BLaER1 treated with 17β-estradiol and CSF1 and Interleukin-3, amounts not matched to agents 10 nM and 100 nM (cell line): ENCODE data around the gene UBE2E2.
A peak's percentile ranks its signal among the peaks of the same experiment; 100 is the strongest.
"Not testable (repeated sequence)": the region's sequence is repeated elsewhere in the genome, so short reads cannot be mapped to it uniquely, and the experiment has no call there.

Source experiments
- H3K27ac ChIP-seq, 11 experiments: shearing (Covaris generic); formaldehyde crosslinking; 2 replicates each; pipeline ENCODE4 v1.8.1; 2022
- H3K27me3 ChIP-seq, 11 experiments: shearing (Covaris generic); formaldehyde crosslinking; 2 replicates each; pipeline ENCODE4 v1.8.1; 2022
- H3K36me3 ChIP-seq, 11 experiments: shearing (Covaris generic); formaldehyde crosslinking; 2 replicates each; pipeline ENCODE4 v1.8.1; 2022
- H3K4me1 ChIP-seq, 10 experiments: shearing (Covaris generic); formaldehyde crosslinking; 2 replicates each; pipeline ENCODE4 v1.8.1; 2022
- H3K4me2 ChIP-seq, 11 experiments: shearing (Covaris generic); formaldehyde crosslinking; 2 replicates each; pipeline ENCODE4 v1.8.1; 2022
- H3K4me3 ChIP-seq, 10 experiments: shearing (Covaris generic); formaldehyde crosslinking; 2 replicates each; pipeline ENCODE4 v1.8.1; 2022
- H3K9ac ChIP-seq, 11 experiments: shearing (Covaris generic); formaldehyde crosslinking; 2 replicates each; pipeline ENCODE4 v1.8.1; 2022
- H3K9me3 ChIP-seq, 11 experiments: shearing (Covaris generic); formaldehyde crosslinking; replicated peaks in 1 of 11; 2 replicates each; pipeline ENCODE4 v1.8.1; 2022
- H4K20me1 ChIP-seq, 11 experiments: shearing (Covaris generic); formaldehyde crosslinking; 2 replicates each; pipeline ENCODE4 v1.8.1; 2022
- Cebpa-rat ChIP-seq, 11 experiments: shearing (Covaris generic); IDR thresholded peaks; 2 replicates each; pipeline ENCODE4 v1.8.1; 2022

UBE2E2 gene

DNA sequence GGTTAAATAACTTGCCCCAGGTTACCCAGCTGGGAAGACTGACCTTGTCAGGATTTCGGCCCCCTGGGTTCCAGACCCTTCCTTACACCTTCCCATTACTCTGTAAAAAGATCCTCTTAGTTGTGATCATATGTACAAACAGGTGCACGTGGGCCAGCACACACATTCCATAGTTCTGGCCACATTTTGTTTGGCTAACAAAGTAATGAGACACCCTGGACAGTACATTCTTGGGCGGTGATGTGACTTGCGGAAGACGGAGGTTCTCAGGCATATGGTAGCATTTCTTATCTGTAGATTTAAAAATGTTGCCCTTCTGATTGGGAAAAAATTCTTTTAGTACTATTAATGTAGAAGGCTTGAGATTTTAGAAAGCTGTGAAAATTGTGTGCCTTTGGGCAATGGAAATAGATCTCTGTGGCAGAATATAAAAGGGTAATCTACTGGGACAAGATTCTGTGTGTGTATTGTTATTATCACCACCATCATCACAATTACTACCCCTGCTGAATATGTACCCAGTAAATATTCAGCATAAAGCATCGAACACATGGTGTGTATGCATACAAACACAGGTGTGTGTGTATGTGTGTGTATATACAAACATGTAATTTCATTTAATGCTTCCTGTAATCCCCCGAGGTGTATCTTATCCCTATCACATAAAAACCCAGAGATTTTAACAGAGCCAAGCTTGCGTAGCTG, 397.2 kb downstream of the UBE2E2 start:
- no peak for TF ChIP-seq Cebpa-rat (IDR thresholded peaks at IDR 0.05)
- Histone ChIP-seq H4K20me1 (no peaks in the 10 kb centered on the region), H3K27me3 (no peaks in the 10 kb centered on the region), H3K9me3 (peaks cover 7 to 15% (median 10%) of the 10 kb centered on the region in 11 experiments), H3K36me3 (peaks cover 0 to 19% (median 3%) of the 10 kb centered on the region in 11 experiments; a peak in 6 of 22 replicates), H3K27ac (no peak overlapping the region), H3K4me2 (0 out of 22 replicates have a peak overlapping the region, but pooled peaks of 1 of the 11 experiments have one; percentile 35), H3K9ac (no peak overlapping the region), H3K4me3 (no peak overlapping the region), H3K4me1 (peaks cover 0 to 17% (median 12%) of the 10 kb centered on the region in 10 experiments; a peak in 15 of 20 replicates)

DNA sequence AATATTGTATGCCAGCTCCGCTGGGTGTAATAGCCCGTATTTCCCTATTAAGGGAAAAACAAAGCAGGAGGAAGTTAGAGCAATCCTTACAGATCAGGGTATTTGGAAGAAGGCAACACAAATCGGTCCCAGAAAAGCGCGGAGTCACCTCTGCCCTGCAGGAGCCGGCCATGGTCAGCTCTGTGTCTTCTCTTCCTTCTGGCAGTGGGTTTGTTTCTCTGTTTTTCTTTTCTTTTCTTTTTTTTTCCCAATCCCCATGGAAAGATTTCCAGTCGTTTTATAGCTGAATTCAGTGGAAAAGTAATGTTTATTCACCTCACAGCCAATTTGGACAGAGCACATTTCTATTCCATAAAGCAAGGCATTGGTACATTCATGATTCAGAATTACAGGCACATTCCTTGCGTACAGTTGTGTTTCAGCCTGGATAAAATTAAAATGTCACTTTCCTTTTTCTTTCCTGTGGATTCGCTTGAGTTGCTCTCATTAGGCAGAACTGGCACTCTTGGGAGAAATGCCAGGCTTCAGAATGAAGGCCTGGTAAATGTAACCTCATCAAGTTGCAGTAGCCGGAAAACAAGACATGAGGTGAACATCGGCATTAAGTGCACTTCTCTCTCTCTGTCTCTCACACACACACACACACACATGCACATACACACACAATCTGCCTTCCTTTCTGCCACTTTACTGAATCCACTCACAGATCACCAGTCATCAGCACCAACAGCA, 398.1 kb downstream of the UBE2E2 start:
- no peak for TF ChIP-seq Cebpa-rat (IDR thresholded peaks at IDR 0.05)
- Histone ChIP-seq H4K20me1 (no peaks in the 10 kb centered on the region), H3K4me2 (peak overlapping the region in 8 of 11 experiments; percentile 35 to 56 (median 44); a peak in 15 of 22 replicates), H3K27me3 (no peaks in the 10 kb centered on the region), H3K9me3 (peaks cover 6 to 12% (median 7%) of the 10 kb centered on the region in 11 experiments), H3K4me1 (peaks cover 0 to 13% (median 11%) of the 10 kb centered on the region in 10 experiments; a peak in 14 of 20 replicates), H3K27ac (no peak overlapping the region), H3K9ac (no peak overlapping the region), H3K4me3 (no peak overlapping the region), H3K36me3 (peaks cover 0 to 13% (median 3%) of the 10 kb centered on the region in 11 experiments; a peak in 6 of 22 replicates)

DNA sequence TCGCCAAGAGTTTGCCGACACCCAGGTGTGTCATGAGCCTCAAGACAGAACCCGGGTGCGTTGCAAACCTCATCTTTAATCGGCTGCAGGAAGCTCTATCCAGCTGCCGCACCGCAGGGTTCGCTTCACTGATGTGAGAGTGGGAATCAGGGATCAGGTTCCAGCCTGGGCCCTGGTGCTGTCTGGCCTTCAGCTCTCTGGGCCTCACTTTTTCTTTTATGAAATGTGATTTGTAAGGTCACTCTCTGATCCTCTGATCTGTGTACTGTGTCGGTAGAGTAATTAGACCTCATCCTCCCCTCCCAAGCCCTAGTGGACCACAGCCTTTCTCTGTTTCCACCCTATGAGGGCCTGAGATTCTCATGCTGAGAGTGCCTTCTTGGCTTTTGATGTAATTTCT, 399.8 kb downstream of the UBE2E2 start:
- TF ChIP-seq Cebpa-rat (IDR thresholded peaks at IDR 0.05) = no peak
- no peak overlapping the region for H3K4me2 ChIP-seq
- no peak overlapping the region for H3K27ac ChIP-seq
- H3K27me3 ChIP-seq = no peaks in the 10 kb centered on the region
- no peak overlapping the region for H3K4me3 ChIP-seq
- 0 out of 22 replicates have a peak, but pooled peaks cover 0 to 3% (median 0%) of the 10 kb centered on the region in 11 experiments for H3K9me3 ChIP-seq
- H4K20me1 ChIP-seq = no peaks in the 10 kb centered on the region
- peaks cover 0 to 3% (median 0%) of the 10 kb centered on the region in 11 experiments; a peak in 2 of 22 replicates for H3K36me3 ChIP-seq
- H3K9ac ChIP-seq = no peak overlapping the region
- H3K4me1 ChIP-seq = peaks cover 0 to 21% (median 18%) of the 10 kb centered on the region in 10 experiments; a peak in 14 of 20 replicates

DNA sequence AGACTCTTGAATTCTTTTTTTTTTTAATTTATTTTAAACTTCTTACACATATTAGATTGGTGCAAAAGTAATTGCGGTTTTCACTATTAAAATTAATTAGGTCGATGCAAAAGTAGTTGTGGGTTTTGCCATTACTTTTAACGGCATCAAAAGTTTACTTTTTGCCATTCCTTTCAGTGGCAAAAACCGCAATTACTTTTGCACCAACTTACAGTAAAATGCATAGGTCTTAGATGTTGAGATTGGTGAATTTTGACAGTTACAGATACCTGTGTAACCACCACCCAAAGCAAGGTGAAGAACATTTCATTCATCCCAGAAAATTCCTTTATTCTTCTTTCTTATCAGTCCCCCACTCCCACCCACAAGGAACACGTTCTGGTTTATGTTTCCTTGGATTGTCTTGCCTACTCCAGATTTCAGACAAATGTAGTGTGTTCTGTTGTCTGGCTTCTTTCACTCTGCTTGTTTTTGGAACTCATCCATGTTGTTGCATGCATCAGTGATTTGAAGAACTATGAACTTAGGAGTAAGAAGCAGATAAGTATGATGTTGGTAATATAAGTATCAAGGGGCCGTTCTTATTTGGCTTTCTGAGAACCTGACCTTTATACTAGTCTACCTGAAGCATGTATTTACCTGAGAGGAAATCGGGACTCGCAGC, 404.2 kb downstream of the UBE2E2 start:
- Histone ChIP-seq H3K36me3 (no peaks in the 10 kb centered on the region), H4K20me1 (no peaks in the 10 kb centered on the region), H3K4me1 (peaks cover 10 to 19% (median 17%) of the 10 kb centered on the region in 10 experiments), H3K4me3 (no peak overlapping the region), H3K27me3 (no peaks in the 10 kb centered on the region), H3K9me3 (no peaks in the 10 kb centered on the region), H3K27ac (no peak overlapping the region), H3K4me2 (peak overlapping the region in 4 of 11 experiments; percentile 4 to 29 (median 16); a peak in 3 of 22 replicates), H3K9ac (no peak overlapping the region)
- TF ChIP-seq Cebpa-rat (IDR thresholded peaks at IDR 0.05) = no peak

DNA sequence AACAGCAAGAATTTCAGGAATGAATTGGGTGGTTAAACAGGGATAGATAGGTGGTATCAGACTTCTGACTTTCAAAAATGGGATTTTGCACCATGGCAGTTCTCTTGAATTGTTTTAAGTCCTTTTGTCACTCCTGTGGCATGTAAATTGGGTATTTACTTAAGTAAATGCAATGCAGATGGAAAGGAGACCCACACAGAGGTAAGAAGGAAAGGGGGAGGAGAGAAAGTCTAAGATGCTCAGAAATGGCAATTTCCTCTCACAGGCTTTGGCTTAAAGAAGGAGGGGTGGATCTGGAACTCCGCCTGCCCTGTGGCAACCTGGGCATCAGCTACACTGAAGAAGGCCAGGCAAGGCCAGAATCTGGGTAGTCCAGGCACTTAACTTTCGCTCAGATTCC, 405.5 kb downstream of the UBE2E2 start:
- Histone ChIP-seq H3K27ac (no peak overlapping the region), H3K4me1 (peaks cover 11 to 21% (median 18%) of the 10 kb centered on the region in 10 experiments)

DNA sequence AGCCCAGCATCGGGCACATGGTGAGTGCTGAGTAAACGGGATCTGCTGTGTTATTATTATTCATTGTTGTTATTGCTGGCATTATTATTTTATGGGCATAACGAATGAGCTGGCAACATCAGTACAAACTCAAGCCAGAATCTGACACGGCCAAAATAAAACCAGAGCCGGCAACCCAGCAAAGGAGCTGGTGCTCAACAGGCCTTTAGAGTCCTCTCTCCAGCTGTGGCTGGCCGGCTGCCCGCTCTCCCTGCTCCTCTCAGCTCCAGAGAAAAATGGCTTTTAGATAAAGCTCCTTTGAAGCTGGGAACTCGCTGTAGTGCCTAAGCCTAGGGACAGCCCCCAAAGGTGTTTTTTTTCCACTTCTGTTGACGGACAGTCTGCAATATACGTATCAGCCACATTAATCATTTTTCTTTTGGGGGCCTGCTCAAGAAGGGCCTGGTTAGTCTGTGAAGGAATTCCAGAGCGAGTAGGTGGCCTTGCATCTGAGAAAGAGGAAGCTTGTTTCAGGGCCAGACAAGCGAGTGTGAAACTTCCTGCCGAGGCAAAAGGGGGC, 408.7 kb downstream of the UBE2E2 start:
- TF ChIP-seq Cebpa-rat (IDR thresholded peaks at IDR 0.05) = no peak
- Histone ChIP-seq H3K4me1 (peaks cover 18 to 34% (median 27%) of the 10 kb centered on the region in 10 experiments), H3K36me3 (no peaks in the 10 kb centered on the region), H3K4me3 (no peak overlapping the region), H3K4me2 (peak overlapping the region; percentile 45 to 68 (median 60)), H4K20me1 (no peaks in the 10 kb centered on the region), H3K9ac (0 out of 22 replicates have a peak overlapping the region, but pooled peaks of 1 of the 11 experiments have one; percentile 20), H3K27me3 (no peaks in the 10 kb centered on the region), H3K9me3 (peaks cover 0 to 10% (median 0%) of the 10 kb centered on the region in 11 experiments; a peak in 2 of 22 replicates), H3K27ac (no peak overlapping the region)

More for the DNA sequence above, 405.5 kb downstream of the UBE2E2 start:
- H3K36me3 ChIP-seq = no peaks in the 10 kb centered on the region
- no peaks in the 10 kb centered on the region for H3K9me3 ChIP-seq
- no peak overlapping the region for H3K4me3 ChIP-seq
- no peak overlapping the region for H3K9ac ChIP-seq
- H3K4me2 ChIP-seq = no peak overlapping the region
- no peak for TF ChIP-seq Cebpa-rat (IDR thresholded peaks at IDR 0.05)
- no peaks in the 10 kb centered on the region for H3K27me3 ChIP-seq
- H4K20me1 ChIP-seq = no peaks in the 10 kb centered on the region

DNA sequence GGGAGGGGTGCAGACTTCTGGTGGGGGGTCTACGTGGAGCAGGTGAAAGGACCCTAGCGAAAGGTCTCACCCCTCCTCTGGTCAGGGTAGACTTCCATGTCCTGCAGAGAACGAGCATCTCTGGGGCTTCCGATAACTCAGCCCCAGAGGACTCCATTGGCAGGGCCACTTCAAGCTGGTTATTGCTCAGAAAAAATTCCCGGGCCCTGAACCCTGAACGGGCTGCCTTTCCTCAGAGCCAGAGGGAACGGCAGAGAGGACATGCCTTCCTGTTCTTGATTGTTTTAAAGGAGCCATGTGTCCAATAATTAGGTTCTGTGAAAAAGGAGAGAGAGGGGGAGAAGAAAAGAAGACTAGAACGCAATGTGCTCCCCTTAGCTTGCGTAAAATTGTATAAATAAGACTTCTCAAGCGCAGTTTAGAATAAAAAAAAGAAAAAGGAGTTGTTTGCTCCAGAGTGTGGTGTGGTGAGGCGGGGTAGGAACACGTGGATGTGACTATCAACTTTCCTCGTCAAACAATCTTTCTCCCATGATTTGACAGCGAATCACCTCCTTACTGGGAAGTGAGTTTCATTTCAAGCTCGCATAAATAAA, 409.3 kb downstream of the UBE2E2 start:
- Histone ChIP-seq H3K36me3 (no peaks in the 10 kb centered on the region), H3K9ac (no peak overlapping the region), H3K4me2 (peak overlapping the region in 10 of 11 experiments; percentile 45 to 68 (median 60); a peak in 16 of 22 replicates), H3K4me1 (peaks cover 22 to 36% (median 28%) of the 10 kb centered on the region in 10 experiments), H3K9me3 (peaks cover 0 to 13% (median 0%) of the 10 kb centered on the region in 11 experiments; a peak in 2 of 22 replicates), H3K4me3 (no peak overlapping the region), H3K27me3 (no peaks in the 10 kb centered on the region), H3K27ac (no peak overlapping the region), H4K20me1 (no peaks in the 10 kb centered on the region)
- TF ChIP-seq Cebpa-rat (IDR thresholded peaks at IDR 0.05) = no peak

DNA sequence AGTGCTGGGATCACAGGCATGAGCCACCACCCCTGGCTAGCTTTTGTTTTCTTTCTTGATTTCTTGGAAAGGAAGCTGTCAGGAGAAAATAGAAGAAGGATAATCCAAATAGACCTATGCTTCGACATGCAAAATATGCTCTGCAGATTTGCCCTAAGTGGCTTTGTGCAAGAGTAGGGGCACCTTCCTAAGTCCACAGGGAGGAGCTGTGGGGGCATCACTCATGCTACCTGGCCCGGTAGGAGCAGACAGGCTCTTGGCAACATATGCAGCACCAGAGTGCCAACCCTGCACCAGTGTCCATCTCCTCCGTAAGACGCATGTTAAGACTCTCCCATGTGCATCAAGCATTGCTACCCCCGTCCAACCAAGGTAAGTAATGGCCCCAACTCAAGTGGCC, 411.9 kb downstream of the UBE2E2 start:
- H3K27me3 ChIP-seq = no peaks in the 10 kb centered on the region
- H3K4me3 ChIP-seq = no peak overlapping the region
- H3K9ac ChIP-seq = no peak overlapping the region
- H3K4me2 ChIP-seq = no peak overlapping the region
- no peak for TF ChIP-seq Cebpa-rat (IDR thresholded peaks at IDR 0.05)
- H3K9me3 ChIP-seq = peaks cover 0 to 24% (median 8%) of the 10 kb centered on the region in 11 experiments; a peak in 10 of 22 replicates
- H3K36me3 ChIP-seq = no peaks in the 10 kb centered on the region
- H3K4me1 ChIP-seq = peaks cover 22 to 31% (median 26%) of the 10 kb centered on the region in 10 experiments
- H3K27ac ChIP-seq = no peak overlapping the region
- H4K20me1 ChIP-seq = no peaks in the 10 kb centered on the region

DNA sequence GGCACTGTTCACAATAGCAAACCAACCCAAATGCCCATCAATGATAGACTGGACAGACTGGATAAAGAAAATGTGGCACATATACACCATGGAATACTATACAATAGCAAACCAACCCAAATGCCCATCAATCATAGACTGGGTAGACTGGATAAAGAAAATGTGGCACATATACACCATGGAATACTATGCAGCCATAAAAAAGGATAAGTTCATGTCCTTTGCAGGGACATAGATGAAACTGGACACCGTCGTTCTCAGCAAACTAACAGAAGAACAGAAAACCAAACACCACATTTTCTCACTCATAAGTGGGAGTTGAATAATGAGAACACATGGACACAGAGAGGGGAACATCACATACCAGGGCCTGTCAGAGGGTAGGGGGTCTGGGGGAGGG, 415.3 kb downstream of the UBE2E2 start:
- not testable (repeated sequence) for H3K4me2 ChIP-seq, H3K27ac ChIP-seq, H3K4me3 ChIP-seq, H4K20me1 ChIP-seq, H3K9ac ChIP-seq, H3K36me3 ChIP-seq, H3K27me3 ChIP-seq
- peaks cover 8 to 18% (median 13%) of the 10 kb centered on the region in 10 experiments; a peak in 19 of 20 replicates for H3K4me1 ChIP-seq
- peaks cover 8 to 36% (median 18%) of the 10 kb centered on the region in 11 experiments; a peak in 16 of 22 replicates for H3K9me3 ChIP-seq
